ENCODE data around the gene FADS1.

DNA sequence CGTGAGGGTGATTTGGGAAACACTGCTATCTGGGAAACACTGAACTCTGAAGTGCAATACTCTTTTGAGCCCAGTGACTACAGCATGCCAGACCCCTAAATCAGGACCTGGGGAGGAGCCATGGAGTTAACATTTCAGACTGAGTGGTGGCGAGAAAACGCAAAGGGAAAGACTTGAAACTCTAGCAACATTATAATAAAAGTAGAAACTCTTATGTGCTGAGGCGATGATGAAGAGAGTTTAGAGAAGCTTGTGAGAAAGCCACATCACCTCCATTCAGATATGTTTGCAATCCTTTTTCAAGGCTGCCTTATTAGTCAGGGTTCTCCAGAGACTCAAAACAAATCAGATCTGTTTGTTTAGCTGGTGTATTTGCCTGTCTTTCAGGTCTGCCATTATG lies 22.2 kb downstream of the FADS1 start:
- TF ChIP-seq, protein P1, sequence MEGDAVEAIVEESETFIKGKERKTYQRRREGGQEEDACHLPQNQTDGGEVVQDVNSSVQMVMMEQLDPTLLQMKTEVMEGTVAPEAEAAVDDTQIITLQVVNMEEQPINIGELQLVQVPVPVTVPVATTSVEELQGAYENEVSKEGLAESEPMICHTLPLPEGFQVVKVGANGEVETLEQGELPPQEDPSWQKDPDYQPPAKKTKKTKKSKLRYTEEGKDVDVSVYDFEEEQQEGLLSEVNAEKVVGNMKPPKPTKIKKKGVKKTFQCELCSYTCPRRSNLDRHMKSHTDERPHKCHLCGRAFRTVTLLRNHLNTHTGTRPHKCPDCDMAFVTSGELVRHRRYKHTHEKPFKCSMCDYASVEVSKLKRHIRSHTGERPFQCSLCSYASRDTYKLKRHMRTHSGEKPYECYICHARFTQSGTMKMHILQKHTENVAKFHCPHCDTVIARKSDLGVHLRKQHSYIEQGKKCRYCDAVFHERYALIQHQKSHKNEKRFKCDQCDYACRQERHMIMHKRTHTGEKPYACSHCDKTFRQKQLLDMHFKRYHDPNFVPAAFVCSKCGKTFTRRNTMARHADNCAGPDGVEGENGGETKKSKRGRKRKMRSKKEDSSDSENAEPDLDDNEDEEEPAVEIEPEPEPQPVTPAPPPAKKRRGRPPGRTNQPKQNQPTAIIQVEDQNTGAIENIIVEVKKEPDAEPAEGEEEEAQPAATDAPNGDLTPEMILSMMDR (IDR thresholded peaks at IDR 0.05): no peak
- no peak for TF ChIP-seq POLR2A (IDR thresholded peaks at IDR 0.05)
